ENCODE results near the gene TOP2A.

The TOP2A gene, protein sequence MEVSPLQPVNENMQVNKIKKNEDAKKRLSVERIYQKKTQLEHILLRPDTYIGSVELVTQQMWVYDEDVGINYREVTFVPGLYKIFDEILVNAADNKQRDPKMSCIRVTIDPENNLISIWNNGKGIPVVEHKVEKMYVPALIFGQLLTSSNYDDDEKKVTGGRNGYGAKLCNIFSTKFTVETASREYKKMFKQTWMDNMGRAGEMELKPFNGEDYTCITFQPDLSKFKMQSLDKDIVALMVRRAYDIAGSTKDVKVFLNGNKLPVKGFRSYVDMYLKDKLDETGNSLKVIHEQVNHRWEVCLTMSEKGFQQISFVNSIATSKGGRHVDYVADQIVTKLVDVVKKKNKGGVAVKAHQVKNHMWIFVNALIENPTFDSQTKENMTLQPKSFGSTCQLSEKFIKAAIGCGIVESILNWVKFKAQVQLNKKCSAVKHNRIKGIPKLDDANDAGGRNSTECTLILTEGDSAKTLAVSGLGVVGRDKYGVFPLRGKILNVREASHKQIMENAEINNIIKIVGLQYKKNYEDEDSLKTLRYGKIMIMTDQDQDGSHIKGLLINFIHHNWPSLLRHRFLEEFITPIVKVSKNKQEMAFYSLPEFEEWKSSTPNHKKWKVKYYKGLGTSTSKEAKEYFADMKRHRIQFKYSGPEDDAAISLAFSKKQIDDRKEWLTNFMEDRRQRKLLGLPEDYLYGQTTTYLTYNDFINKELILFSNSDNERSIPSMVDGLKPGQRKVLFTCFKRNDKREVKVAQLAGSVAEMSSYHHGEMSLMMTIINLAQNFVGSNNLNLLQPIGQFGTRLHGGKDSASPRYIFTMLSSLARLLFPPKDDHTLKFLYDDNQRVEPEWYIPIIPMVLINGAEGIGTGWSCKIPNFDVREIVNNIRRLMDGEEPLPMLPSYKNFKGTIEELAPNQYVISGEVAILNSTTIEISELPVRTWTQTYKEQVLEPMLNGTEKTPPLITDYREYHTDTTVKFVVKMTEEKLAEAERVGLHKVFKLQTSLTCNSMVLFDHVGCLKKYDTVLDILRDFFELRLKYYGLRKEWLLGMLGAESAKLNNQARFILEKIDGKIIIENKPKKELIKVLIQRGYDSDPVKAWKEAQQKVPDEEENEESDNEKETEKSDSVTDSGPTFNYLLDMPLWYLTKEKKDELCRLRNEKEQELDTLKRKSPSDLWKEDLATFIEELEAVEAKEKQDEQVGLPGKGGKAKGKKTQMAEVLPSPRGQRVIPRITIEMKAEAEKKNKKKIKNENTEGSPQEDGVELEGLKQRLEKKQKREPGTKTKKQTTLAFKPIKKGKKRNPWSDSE (N-terminal part only)

DNA sequence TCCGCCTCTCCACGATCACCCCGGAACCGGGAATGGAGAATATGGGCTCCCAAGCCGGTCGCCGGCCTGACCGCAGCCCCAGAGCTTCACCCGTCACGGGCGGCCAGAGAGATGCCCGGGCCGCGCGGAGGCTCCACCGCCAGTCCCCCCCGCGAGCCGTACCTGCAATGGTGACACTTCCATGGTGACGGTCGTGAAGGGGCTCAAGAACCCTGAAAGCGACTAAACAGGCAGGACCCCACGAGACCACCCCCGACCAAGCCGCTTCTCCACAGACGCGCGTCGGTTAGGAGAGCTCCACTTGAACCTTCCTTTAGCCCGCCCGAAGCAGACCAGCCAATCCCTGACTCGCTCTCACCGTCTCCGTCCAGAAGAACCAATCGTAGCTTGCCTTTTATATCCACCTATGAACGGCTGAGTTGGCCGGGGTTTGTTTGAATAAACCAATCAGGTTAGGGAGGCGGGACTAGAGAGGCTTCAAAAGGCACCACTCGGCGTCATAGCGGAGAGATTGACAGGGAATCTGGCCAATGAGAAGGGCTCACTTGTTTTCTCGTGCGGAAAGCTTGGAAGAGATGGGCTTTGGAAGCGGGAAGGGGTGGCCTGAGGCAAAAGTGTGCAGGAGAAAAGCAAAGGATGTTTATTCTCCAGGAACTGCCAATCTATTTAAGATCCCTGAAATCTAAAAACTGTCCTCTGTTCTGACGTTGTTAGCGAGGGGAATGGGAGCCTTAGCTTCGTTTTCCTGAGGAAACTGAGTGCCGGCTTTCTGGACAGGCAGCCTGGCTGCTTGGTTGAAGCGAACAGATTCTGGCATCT is at the start of gene TOP2A:
Gene TOP2A (minus strand): TSS at position 288 of the 819 bp plus-strand sequence. CDS start 105 bp downstream, at position 183.
- peak; percentile 75 to 91 for DNase-seq (ENCODE audit: low read depth in 2 of 2)

DNA sequence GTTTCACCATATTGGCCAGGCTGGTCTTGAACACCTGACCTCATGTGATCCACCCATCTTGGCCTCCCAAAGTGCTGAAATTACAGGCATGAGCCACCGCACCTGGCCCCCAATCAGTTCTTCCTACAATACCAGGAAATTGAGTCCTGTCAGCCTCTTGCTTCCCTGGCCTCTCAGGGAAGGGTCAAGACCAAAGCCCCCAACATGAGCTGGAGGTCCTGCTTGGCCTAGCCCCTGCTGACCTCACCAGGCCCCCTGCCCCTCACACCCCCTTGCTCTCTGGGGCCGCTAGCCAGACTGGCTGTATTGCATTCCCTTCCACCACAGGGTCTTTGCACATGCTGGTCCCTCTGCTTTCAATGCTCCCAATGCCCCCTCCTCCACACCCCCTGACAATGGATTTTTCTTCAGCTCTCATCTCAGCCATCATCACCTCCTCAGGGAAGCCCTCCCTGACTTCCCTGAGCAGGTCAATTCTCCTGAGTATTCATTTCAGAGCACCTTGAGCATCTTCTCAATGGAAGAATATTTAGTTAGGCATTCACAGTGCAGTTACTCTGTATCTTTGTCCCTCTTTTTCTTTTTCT is 49.7 kb upstream of the TOP2A start:
- DNase-seq (ENCODE audit: low read depth in 2 of 2), result no peak

DNA sequence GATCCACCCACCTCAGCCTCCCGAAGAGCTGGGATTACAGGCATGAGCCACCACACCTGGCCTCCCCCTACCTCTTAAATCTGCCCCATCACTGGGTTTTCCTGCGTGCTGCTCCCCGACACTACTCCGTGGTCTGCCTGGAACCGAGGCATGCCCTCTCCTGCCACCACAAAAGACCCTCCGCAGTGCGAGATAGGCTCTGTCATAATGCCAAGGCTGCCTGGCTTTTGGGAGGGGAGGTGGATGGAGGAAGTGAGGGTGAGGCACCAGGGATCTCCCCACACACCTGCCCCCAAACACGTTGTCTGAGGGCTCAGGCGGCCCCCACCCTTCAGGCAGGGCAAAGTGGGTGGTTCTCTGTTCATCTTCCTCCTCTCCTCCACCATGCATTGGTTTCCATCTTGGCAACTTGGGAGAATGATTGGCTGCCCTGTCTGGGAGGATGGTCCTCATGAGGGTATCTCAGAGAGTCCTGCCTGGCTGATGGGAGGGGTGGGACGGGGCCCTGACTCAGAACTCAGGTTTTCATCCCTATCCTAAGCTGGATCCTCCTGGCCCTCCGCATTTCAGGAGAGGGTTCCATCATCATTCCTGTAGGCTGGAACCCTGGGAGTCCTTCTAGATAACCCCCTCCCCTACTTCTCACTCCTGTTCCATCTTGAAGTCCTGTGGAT is 48.7 kb upstream of the TOP2A start:
- no peak for DNase-seq (ENCODE audit: low read depth in 2 of 2)

DNA sequence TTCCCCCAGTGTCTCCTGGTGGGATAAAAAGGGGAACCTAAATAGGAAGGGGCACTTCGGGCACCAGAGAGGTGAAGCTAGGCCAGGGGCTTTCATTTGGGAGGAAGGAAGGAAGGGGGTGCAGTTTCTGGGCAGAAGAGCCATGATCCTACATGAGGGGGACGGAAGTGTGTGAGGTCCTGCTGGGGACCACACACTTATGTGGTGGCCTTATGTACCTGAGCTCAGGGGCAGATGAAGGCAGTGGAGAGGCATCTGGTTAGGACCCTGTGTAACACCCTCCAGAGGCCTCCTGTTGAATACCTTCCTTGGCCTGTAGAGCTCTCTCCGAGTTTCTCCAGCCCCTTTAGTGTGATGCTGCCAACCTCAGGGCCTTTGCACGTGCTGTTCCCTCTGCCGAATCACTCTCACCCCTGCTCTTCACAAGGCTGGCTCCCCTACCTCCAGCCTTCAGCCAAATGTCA is 46.7 kb upstream of the TOP2A start:
- no peak for DNase-seq (ENCODE audit: low read depth in 2 of 2)

DNA sequence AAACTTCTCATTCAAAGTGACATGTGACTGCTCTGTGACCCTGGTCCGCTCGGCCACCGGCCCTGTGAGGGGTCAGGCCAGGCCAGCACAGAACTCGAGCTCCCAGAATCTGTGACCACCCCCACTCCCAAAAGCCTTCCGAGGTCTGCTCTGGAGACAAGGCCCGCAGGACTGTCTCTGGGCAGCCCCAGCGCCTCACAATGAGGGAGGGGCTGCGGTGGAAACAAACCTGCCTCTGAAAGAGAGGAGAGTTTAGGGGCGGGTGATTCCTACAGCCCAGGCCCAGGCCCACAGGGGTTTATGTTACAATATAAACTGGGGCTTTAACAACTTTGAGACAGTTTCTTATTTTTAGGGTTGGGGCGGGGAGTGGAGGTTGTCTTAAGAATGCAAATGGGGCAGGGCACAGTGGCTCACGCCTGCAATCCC is 45.4 kb upstream of the TOP2A start:
- DNase-seq (ENCODE audit: low read depth in 2 of 2), result no peak

DNA sequence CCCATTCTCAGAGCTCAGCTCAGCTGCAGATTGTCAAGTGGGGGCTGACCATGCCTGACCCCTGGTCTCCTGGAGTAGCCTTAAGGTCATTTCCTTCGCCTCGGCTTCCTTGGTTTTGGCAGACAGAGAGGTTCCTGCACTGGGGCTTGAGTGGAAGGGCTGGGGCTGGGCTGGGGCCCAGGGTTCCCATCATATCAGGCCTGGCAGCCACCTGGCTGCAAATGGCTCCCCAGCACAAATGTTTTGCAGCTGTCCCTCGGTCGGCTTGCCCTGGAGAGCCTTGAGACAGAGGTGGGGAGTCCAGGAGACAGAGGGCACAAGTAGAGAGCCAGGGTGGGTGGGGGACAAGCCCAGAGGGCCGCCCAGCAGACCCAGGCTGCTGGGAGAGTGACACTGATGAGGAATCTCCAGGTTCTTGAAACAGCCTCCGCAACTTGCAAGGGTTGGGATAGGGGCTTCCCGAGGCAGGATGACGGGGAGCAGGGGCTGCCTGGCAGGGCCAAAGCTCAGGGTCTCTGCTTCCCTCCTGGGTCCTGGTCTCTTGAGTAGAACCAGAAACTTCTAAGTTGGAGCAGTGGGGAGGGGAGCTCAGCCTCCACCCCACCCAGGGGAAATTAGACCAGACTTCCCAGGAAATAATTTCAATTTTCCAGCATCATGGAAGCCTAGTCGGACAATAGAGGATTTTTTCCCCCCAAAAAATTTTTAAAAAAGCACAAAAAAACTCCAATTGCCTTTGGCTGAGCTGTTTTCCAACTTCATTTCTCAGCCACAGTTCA is 44.8 kb upstream of the TOP2A start:
- no peak for DNase-seq (ENCODE audit: low read depth in 2 of 2)

DNA sequence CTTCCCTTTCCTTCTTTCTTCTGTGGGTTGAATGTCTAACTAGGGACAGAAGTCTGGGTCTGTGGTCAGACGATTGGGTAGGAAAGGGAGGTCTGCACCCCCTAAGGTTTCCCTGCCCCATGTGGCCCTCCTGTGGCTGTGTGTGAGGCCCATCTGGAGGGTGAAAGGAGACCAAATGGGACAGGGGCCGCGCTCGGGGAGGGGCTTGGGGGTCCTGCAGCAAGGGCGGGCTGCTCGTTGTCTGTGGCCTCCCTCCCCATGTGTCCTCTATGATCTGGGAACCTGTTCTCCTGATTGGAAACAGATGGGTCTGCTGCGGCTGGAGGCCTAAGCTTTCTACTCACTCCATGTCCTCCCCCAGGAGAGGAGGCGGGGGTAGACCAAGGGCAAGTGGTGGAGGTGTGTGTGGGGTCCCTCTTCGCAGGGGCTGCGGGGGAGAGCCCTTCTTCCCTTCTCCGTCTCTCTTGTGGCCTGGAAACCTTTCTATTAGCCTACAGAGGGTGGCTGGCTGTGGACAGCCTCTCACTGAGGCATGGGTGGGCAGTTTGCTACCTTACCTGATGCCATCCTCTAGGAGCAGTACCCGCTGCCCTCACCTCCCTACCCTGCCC is 44.1 kb upstream of the TOP2A start:
- DNase-seq (ENCODE audit: low read depth in 2 of 2), result no peak

DNA sequence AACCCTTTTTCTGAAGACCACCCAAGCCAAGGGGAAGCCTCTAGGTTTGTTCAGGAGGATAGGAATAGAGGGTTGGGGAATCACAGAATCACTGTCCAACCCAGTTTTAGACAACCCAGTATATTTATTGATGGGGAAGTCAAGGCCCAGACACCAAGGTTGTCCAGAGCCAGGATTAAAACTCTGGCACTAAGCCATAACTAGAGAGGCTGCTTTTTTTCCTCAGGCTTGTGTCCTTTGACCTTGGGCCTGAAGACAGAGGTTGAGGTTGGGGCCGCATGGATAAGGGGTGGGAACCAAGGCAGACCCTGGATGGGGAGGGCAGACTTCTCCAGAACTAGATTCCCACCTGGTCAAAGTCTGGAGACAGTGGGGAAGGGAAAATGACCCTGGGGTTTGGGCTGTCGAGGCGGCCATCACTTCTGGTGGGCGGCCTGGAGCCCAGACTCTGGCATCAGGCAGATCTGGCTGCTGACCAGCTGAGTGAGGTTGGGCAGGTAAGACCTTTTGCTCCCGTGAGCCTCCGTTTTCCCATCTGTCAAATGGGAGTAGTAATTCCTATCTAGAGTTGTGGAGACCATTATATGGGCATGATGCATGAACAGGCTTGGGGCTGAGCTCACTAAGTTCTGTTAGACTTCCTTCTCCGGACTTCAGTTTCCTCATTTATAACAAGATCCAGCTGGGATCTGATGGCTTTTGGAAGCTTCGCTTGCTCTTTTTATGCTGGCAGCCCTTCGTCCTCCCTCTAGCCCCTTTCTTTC is 43.5 kb upstream of the TOP2A start:
- DNase-seq (ENCODE audit: low read depth in 2 of 2), result no peak

DNA sequence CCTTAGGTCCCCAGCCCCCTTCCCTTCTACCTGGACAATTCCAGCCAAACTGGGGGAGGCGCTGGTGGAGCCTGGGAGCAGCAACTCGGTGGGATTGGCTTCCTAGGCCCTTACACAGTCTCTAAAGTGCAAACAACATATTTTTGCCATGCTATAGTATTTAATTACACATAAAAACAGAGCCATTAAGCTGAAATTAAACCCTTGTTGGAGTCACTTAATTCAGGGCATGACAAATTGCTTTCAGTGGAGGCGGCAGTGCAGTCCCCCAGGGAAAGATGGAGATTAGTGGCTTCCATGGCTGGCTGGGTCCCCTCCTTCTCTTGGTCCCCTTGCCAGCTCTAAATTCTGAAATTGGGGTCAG is 42.9 kb upstream of the TOP2A start:
- DNase-seq (ENCODE audit: low read depth in 2 of 2), result no peak

DNA sequence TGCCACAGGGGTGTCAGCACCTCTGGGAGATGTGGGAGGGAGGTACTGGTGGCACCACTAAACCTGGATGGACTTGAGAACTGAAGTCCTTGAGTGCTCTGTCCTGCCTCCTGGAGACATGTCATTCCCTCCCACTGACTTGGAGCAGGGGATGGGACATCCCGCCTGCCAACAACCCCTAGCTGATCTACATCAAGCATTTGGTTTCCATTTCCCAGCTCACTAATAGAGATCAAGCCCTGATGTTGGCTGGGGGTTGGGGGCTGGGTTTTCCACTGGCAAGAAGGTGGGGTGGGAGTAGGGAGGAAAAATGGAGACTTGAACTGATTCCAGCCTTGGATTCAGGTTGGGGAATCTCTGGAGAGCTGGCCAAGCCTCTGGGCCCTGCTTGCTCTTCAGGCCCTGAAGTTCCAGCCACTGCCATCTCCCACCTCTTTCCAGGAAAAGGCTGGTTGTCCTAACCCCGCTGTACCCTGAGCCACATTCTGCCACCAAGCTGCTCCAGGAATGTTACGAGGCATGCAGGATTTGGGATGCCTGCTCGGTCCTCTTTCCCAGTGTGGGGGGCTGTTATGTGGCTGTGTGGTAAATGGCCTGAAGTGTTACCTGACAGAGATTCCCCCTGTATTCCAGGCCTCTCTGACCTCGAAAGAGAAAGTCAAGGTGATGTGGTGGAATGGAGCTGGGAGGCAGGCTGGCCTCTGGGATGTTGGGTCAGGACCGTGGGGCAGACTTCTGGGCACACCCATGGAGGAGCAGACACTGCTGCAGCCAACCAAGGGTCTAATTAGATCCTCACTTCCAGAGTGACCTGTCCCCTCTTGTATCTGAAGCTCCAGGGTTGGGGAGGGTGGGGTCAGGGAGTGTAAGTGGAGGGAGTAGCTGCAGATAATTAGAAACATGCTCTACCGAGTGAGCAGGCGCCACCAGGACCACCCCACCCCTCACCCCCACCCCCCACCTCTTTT is 42.2 kb upstream of the TOP2A start:
- DNase-seq (ENCODE audit: low read depth in 2 of 2), result no peak

DNA sequence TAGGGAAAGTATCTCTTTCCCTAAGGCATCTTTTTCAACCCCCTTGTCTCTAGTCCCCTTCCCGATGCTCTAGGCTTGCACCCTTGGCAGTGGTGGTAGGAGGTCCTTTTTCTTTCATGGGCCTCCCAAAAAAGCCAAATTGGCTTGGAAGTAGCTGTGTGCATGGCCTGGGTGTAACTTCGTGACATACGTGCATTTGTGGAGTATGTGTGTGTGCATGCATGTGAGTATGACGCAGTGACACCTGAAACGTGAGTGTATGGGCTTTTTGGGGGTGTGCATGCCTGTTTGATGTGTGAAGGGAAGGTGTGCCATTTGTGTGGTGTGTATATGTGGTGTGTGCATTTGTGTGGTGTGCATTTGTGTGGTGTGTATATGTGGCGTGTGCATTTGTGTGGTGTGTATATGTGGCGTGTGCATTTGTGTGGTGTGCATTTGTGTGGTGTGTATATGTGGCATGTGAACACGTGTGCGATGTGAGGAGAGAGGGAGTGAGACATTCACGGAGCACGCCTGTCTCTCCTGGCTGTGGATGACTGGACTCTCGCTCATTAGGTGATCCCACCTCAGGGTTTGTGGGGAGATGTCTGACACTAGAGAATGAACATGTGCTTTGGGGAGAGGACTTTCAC is 41.3 kb upstream of the TOP2A start:
- DNase-seq (ENCODE audit: low read depth in 2 of 2), result no peak

DNA sequence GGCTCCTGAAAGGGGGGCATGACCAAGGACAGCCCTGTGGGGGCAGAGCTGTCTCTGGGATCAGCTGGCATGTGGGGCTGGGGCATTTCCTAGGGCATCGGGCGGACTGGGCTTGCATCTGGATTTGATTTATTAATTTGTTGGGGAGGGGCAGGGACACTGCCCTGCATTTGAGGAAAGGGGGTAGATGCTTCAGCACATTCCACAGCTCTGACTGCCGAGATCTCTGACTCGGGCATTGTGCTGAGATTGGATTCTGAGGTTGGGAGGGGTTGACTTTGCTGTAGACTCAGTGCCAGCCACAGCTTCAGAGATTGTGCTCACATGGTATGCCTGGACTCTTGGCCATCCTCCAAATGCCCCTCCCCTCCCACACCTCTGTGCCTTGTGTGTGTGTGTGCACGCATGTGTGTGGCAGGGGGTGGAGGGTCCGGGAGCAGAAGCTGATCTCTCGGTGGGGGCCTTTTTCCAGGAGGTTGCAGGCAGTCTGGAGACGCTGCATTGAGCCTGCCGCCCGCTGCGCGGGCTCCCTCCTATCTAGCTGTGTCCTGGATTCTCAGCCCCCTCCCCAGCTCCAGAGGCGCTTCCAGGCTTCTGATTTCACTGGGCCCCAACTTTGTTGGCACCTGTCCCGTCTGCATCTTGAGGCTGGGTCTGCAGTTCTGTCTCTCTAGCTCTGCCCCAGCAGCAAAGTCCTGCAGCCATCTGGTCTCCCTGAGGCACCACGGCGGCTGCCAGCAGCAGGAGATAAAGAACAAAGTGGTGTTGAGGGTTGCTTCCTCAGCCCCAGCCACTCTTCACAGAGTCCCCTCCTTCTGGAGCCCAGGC is 40.5 kb upstream of the TOP2A start:
- DNase-seq (ENCODE audit: low read depth in 2 of 2), result no peak

DNA sequence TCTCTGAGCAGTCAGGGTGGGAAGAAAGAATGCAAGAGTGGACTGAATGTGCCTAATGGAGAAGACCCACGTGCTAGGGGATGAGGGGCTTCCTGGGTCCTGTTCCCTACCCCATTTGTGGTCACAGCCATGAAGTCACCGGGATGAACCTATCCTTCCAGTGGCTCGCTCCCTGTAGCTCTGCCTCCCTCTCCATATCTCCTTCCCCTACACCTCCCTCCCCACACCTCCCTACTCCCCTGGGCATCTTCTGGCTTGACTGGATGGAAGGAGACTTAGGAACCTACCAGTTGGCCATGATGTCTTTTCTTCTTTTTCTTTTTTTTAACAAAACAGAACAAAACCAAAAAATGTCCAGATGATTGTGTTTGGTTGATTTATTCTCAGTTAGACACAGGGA is 39.7 kb upstream of the TOP2A start:
- DNase-seq (ENCODE audit: low read depth in 2 of 2), result no peak

DNA sequence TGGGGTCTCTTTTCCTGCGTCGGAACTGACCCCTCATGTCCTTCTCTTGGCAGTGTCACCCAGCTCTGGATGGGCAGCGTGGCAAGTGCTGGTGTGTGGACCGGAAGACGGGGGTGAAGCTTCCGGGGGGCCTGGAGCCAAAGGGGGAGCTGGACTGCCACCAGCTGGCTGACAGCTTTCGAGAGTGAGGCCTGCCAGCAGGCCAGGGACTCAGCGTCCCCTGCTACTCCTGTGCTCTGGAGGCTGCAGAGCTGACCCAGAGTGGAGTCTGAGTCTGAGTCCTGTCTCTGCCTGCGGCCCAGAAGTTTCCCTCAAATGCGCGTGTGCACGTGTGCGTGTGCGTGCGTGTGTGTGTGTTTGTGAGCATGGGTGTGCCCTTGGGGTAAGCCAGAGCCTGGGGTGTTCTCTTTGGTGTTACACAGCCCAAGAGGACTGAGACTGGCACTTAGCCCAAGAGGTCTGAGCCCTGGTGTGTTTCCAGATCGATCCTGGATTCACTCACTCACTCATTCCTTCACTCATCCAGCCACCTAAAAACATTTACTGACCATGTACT is 38.8 kb upstream of the TOP2A start:
- no peak for DNase-seq (ENCODE audit: low read depth in 2 of 2)

DNA sequence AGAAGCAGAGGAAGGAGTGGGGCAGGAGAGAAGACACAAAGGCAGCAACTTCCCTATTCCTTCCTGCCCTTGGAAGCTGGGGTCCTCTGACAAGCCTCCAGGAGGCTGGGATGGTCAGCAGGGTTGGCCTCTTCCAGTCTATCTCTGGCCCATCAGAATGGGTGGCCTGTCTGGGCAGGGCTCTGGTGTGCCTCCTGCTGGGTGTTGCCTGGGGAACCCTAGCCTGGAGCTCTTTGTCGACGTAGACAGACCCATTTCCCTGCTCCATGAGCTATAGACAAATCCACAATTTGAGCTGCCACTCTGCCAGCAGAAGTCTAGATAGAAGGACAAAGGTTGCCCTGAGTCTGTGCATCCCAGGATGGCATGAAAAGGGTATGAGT is 36.9 kb upstream of the TOP2A start:
- no peak for DNase-seq (ENCODE audit: low read depth in 2 of 2)

All from stimulated activated CD8-positive, alpha-beta memory T cell treated with anti-CD3 and anti-CD28 coated beads, Interleukin-2, amount 100 ng/mL, for 48 hours (primary cell).